NK-92 treated with Interleukin-12 subunit alpha and Interleukin-12 subunit beta, amount 100 ng/mL, for 24 hours (cell line): ENCODE data around the gene SSR1.
A peak's percentile ranks its signal among the peaks of the same experiment; 100 is the strongest.
"Not testable (repeated sequence)": the region's sequence is repeated elsewhere in the genome, so short reads cannot be mapped to it uniquely, and the experiment has no call there.

Experiments used
- DNase-seq: peaks from one replicate; lab custom pipeline; 2025; lab: John Stamatoyannopoulos, UW

The SSR1 gene

DNA sequence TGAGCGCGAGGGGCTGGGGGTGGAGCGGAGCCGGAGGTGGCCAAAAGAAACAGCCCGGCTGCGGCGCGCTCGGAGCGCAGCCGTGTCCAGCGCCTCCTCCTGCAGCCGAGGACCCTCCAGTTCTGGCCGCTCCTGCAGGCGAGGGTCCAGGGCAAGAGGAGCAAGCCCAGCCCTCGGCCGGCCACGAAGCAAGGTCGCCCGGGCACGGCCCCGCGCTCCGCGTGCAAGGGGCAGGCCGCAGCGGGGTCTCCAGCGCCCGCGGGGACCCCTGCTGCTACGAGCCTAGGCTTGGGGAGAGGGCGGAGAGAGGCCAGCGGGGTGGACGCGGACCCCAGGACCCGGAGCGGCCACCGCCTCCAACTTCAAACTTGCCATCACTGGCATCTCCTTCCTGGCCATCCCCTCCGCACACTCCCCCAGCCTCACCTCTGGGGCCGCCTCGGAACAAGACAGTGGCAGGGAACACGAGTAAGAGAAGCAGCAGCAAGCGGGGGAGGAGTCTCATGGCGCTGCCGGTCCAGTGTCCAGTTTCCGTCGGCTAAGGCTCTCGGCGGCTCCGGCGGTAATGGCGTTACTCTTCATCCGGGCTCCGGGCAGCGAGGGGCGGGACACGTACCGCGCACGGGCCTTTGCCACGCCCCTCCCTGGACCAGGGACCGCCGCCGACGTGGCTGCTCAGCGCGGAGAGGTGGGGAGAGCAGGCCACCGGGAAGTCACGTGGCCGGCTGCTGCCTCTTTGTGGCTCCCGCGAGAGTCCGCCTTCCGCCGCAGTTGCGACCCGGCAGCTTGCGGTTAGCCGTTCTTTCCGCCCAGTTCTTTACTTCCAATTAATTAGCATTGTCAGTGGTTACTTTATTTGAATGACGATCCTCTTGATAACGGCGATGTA, at the start of gene SSR1:
SSR1 (minus strand) TSS at position 584 of the 889 bp plus-strand sequence; CDS start at position 505, 79 bp downstream.
- DNase-seq, result peak; percentile 93

DNA sequence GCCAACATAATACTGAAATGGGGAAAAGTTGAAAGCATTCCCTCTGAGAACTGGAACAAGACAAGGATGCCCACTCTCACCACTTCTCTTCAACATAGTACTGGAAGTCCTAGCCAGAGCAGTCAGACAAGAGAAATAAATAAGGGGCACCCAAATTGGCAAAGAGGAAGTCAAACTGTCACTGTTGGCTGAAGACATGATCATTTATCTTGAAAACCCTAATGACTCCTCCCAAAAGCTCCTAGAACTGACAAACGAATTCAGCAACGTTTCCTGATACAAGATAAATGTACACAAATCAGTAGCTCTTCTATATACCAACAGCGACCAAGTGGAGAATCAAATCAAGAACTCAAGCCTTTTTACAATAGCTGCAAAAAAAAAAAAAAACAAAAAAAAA, 38.9 kb upstream of the SSR1 start:
- not testable (repeated sequence) for DNase-seq

DNA sequence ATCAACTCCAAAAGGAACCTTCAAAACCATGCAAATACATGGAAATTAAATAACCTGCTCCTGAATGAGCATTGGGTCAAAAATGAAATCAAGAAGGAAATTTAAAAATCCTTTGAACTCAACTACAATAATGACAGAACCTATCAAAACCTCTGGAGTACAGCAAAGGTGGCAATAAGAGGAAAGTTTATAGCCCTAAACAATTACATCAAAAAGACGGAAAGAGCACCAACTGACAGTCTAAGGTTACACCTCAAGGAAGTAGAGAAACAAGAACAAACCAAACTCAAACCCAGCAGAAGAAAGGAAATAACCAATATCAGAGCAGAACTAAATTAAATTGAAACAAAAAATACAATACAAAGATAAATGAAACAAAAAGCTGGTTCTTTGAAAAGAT, 37.6 kb upstream of the SSR1 start:
- DNase-seq, result not testable (repeated sequence)

DNA sequence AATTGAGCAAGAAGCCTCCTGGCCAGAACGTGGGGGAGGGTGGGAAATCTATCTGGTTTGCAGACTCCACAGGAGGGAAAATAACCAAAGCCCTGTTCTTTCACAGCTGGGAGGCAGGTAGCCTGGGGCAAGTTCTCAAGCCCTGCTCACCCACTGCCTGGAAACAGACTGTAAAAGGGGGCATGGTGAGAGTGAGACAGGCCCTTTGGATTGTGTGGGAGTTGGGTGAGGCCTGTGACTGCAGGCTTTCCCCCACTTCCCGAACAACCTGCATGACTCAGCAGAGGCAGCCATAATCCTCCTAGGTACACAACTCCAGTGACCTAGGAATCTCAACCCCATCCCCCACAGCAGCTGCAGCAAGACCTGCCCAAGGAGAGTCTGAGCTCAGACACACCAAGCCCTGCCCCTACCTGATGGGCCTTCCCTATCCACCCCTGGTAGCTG, 34.6 kb upstream of the SSR1 start:
- not testable (repeated sequence) for DNase-seq

DNA sequence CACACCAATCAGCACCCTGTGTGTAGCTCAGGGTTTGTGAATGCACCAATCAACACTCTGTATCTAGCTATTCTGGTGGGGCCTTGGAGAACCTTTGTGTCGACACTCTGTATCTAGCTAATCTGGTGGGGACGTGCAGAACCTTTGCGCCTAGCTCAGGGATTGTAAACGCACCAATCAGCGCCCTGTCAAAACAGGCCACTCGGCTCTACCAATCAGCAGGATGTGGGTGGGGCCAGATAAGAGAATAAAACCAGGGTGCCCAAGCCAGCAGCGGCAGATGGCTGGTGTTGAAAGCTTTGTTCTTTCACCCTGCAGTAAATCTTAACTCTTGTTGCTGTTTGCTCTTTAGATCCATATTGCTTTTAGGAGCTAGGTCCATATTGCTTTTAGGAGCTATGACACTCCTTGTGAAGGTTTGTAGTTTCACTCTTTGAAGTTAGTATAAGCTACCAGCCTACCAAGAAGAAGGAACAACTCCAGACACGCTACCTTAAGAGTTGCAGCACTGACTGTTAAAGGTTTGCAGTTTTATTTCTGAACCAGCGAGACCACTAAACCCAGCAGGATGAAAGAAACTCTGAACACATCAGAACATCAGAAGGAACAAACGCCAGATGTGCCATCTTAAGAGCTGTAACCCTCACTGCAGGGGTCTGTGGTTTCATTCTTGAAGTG, 31.9 kb upstream of the SSR1 start:
- DNase-seq, result not testable (repeated sequence)

DNA sequence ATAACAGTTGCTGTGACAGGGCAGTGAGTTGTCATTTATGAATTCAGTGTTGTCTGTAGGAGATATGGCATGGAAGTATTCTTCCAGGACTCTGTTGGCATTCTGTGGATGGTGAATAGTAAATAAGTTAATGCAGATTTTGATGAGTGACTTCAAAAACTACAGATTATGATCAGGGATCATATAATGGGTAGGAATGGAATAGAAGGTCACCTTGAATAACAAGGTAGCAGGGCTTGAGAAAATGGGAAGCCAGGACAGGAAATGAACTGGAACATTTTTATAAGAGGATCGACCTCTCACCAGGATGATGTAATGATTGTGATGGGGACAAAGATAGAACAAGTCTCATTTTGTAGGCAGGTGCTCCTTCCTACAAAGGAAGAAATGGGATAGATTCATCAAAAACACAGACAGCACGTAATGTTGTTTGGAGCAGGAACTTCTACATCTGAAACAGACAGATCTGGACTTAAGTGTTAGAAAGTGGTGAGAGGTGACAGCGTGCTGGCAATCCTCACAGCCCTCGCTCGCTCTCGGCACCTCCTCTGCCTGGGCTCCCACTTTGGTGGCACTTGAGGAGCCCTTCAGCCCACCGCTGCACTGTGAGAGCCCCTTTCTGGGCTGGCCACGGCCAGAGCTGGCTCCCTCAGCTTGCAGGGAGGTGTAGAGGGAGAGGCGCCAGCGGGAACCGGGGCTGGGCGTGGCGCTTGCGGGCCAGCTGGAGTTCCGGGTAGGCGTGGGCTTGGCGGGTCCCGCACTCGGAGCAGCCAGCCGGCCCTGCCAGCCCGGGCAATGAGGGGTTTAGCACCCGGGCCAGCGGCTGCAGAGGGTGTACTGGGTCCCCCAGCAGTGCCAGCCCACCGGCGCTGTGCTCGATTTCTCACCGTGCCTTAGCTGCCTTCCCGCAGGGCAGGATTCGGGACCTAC, 30.8 kb upstream of the SSR1 start:
- DNase-seq, result no peak

DNA sequence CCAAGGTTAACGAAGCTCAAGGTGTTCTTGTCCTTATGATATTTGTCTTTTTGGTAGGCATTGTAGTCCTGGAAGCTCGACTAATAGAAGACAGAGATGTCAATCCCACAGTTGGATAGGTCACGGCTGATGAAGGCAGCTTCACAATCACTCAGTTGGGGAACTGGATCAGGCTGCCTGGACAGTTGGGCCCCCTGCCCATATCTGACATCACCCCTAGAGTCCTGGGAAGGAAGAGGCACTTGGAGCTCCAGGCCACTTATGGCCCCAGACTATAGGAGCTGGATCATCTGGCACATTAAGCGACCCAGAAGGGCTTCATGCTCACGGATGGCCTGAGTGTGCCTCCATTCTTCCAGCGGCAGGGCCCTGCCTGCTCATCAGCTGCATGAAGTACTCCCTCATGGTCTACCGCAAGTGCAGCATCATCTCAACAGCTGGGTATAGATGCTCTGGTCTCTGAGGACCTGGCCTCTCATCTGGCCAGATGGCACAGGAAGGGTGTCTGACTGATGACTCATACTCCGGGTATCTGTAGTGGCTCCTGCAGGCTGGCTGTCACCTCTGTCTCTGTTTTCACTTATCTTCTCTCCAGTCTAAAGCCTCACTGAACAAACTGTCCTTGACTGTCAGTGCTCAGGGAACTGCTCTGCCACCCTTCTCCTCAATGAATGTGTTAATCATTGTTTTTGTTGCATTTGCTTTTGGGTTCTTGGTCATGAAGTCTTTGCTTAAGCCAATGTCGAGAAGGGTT, 29.2 kb upstream of the SSR1 start:
- no peak for DNase-seq

DNA sequence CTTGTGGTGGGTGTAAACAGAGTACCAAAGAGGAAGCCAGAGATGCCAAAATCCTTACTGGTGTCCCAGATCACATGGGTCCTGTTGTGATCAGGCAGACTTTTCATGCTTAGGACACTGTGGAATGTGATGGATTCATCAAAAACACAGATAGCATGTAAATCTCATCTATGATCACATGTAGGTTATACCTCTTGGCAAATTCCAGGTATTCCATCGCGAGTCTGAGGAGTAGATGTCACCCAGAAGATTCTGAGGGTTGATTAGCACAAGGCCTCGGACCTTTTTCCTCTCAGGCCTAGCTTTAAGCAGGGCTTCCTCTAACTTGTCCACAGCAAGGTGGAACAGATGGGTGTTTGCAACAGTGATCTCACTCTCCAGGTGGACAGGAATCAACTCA, 28.3 kb upstream of the SSR1 start:
- DNase-seq, result no peak

DNA sequence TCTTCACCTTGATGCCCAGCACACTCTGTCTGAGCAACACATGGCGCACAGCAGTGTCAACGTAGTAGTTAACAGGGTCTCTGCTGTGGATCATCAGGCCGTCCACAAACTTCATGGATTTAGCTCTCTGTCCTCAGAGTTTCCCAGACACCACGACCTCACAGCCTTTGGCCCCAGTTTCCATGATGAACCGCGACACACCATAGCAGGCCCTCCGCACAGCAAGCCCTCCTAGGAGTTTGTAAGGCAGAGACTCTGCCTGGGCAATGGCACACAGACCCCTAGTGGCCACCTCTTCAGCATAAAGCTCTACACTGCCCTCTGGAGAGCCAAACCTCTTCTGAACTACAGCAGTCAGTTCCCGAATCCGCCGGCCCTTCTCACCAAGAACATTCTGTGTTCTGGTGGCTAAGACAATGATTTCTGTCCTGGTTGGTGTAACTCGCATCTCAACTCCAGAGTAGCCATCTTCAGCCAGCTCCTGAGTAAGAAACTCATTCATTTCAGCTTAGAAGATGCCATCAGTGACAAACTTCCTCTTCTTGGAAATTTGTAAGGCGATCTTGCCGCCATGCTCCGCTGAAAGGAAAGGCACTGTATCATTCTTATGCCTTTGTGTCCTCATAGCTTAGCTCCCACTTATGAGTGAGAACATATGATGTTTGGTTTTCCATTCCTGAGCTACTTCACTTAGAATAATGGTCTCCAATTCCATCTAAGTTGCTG, 26.2 kb upstream of the SSR1 start:
- not testable (repeated sequence) for DNase-seq

DNA sequence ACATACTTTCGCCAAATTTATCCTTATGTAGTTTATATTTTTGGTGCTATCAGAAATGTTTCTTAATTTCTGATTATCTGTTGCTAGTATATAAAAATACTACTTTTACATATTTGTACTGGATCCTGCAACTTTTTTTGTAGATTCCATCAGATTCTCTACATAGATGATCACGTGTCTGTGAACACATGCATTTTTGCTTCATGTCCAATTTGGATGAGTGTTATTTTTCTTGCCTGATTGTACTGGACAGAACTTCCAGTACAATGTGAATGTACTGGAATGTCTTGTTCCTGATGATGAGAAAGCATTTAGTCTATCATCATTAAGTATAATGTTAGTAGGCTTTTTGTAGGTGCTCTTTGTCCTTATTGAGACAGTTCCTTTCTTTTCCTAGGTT, 25.0 kb upstream of the SSR1 start:
- no peak for DNase-seq

DNA sequence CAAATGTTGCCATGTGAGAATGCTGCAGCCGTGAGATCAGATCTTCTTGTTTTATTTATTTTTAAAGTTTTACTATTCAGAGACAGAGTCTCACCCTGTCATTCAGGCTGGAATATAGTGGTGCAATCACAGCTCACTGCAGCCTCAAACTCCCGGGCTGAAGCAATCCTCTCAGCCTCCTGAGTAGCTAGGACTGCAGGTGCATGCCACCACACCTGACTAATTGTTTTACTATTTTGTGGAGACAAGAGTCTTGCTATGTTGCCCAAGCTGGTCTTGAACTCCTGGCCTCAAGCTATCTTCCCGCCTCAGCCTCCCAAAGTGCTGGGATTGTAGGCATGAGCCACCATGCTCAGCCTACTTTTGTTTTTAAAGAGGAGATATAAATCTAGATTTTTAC, 22.5 kb upstream of the SSR1 start:
- DNase-seq, result no peak

DNA sequence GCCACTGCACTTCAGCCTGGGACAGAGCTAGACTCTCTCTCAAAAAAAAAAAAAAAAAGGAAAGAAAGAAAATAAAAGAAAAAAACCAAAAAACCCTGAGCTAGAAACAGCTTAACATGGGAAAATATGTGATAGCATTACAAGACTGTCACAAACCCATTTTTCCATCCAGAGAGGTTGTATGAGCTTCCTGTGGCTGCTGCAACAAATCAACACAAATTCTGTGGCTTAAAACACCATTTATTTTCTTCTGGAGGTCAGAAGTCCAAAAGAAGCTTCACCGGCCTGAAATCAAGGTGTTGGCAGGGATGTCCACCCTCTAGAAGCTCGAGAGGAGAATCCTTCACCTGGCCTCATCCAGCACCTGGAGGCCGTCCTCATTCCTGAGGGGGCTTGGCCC, 21.7 kb upstream of the SSR1 start:
- DNase-seq, result no peak

DNA sequence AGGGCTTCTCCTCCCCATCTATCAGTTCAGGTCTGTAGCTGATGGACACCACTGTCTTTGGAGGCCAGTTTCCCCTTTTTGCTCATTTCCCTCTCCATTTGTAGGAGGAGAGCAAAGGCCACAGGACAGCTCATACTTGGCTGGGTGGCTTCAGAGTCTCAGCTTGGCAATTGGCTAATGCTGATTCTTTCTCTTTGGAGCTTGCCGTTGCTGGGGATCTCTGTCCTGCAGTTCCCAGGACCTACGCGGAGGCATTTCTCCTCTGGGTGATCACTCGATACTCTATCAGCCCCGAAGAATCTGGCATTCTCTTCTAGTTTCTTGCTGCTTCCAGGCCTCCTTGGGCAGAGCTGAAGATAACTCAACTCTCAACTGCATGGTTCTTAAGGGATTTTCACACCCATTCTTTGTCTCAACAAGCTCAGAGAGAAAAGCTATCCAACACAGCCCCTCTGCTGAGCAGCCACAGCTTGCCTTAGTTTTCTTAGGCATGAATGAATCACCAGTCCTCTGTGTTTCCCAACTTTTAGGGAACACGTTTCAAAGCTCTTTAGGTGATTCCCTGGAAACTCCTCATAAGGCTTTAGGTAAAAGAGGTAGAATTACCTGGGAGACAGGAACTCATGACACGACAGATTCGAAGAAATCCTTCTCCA, 19.2 kb upstream of the SSR1 start:
- DNase-seq, result no peak

DNA sequence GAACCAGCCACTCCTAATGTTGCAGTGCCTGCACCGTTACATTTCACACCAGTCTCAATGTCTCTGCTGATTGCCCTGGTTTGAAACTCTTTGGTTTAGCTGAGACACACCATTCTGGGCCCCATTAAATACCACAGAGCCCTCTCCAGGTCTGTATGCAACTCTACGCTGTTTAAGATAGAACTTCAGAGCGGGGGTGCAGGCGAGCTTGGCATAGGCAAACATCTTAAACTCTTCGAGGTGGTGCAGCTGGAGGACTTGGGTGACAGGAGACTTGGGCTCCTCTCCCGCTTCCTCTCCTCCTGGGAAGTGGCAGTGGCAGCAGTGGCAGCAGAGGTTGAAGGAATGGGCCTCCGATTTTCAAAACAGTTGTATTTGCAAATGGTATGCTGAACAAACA, 18.5 kb upstream of the SSR1 start:
- DNase-seq, result no peak

DNA sequence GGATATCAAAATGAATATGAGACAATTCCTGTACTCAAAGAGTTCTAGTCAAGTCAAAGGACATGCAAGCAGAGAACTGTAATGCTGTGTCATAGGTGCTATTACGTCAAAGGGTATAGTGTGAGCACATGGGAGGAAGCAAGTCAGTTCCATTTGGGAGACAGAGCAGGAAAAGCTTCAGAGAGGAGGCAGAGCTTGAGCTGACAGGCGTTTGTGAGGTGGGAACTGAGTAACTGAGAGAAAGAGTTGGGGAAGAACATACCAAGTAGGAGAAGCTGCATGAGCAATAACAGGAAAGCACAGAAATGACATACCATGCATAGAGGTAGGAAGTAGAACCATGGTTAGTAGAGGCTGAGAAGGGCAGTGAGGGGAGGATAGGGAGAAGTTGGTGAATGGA, 15.2 kb upstream of the SSR1 start:
- no peak for DNase-seq

DNA sequence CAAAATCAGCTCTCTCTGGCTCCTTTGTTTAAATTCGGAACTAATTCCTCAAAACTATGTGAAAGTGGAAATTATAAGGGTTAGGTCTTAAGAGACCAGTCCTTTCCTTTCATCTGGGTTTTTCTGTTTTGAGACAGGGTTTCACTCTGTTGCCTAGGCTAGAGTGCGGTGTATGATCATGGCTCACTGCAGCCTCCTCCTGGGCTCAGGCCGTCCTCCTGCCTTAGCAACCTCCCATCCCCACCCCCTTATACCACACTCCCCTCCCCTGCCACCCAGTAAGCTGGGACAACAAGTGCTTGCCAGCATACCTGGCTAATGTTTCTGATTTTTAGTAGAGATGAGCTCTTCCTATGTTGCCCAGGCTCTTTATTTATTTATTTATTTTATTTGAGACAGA, 12.8 kb upstream of the SSR1 start:
- DNase-seq, result no peak

DNA sequence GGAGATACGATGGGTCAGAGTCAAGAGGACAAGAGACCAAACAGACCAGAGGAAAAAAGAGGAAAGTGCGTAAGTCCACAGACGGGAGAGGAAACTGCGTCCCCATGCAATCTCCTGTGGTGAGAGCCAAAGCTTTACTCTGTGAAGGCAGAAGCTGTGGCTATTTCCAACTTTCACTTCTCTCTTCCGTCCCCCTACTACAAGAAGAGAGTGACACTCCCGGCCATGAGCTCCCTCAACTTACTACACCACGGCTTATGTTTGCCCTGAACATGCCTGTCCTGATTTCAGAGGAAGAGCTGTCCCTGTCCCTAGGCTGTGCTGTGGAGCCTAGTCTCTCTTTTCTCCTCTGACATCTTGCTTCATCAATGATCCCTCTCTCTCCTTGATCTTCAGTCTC, 11.5 kb upstream of the SSR1 start:
- DNase-seq, result no peak

DNA sequence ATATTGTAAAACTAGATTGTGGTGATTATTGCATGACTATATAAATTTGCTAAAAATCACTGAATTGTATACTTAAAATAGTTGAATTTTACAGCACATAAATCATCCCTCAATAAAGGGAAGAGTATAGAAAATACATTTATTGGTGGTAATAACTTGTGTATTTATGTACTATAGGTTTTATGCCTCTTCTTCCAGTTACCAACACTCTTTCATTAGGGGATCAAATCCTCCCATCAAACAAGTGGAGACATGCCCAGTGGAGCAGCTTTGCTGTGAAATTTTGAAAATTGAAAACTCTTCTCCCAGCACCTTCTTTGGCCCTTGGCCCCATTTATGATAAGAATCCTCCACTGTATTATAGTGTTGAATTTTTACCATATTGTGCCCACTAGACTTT, 10.1 kb upstream of the SSR1 start:
- DNase-seq, result no peak

DNA sequence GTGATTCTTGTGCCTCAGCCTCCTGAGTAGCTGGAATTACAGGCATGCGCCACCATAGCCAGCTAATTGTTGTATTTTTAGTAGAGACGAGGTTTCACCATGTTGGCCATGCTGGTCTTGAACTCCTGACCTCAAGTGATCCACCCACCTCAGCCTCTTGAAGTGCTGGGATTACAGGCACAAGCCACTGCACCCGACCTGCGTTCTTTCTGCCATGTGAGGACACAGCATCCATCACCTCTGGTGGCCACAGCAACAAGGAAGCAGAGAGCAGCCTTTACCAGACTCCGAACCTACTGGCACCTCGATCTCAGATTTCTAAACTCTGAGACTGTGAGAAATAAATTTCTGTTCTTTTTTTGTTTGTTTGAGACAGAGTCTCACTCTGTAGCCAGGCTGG, 8.9 kb upstream of the SSR1 start:
- DNase-seq, result not testable (repeated sequence)

DNA sequence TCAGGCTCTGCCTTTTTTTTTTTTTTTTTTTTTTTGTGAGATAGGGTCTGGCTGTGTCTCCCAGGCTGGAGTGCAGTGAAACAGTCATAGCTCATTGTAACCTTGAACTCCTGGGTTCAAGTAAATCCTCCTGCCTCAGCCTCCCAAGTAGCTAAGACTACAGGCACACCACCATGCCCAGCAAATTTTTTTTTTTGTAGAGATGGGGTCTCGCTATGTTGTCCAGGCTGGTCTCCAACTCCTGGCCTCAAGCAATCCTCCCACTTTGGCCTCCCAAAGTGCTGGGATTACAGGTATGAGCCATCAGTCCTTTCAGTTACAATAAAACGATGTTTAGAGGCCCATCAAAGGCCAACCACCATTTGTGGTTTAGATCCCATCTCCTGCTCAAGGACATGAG, 6.4 kb upstream of the SSR1 start:
- DNase-seq, result not testable (repeated sequence)
